GM13976 (cell line): ENCODE measurements around the gene ELP6.
"Not testable (repeated sequence)": the region's sequence is repeated elsewhere in the genome, so short reads cannot be mapped to it uniquely, and the experiment has no call there.

Source experiments
- DNase-seq: peaks from one replicate; pipeline ENCODE4 v3.0.0; 2012; ENCODE audit warnings: low spot score
- in situ Hi-C: fragments of 300-500 bp; cut with MboI; formaldehyde crosslinking; loops from one replicate; pipeline ENCODE4 v1.12.0; 2022; ENCODE audit warnings: low sequenced_read_pairs, mixed read lengths, inconsistent platforms; ENCODE audit not compliant: unreplicated experiment
- TF ChIP-seq, protein P1 (sequence below): IDR thresholded peaks from 2 replicates; pipeline ENCODE4 v1.5.1; 2012; ENCODE audit warnings: borderline replicate concordance, mild to moderate bottlenecking; ENCODE audit not compliant: insufficient read depth; ENCODE audit errors: extremely low read depth, missing control alignments, control extremely low read depth

The ELP6 gene

GRCh38 chr3:47515100-47515499, 1.6 kb upstream of the ELP6 start:
- in situ Hi-C loops: no loop called here
- DNase-seq: no peak
- TF ChIP-seq, protein P1, sequence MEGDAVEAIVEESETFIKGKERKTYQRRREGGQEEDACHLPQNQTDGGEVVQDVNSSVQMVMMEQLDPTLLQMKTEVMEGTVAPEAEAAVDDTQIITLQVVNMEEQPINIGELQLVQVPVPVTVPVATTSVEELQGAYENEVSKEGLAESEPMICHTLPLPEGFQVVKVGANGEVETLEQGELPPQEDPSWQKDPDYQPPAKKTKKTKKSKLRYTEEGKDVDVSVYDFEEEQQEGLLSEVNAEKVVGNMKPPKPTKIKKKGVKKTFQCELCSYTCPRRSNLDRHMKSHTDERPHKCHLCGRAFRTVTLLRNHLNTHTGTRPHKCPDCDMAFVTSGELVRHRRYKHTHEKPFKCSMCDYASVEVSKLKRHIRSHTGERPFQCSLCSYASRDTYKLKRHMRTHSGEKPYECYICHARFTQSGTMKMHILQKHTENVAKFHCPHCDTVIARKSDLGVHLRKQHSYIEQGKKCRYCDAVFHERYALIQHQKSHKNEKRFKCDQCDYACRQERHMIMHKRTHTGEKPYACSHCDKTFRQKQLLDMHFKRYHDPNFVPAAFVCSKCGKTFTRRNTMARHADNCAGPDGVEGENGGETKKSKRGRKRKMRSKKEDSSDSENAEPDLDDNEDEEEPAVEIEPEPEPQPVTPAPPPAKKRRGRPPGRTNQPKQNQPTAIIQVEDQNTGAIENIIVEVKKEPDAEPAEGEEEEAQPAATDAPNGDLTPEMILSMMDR: no peak

GRCh38 chr3:47512416-47513124, 942 bp downstream of the ELP6 start:
- TF ChIP-seq, protein P1: no peak
- in situ Hi-C loops: no loop called here
- no peak for DNase-seq

DNA sequence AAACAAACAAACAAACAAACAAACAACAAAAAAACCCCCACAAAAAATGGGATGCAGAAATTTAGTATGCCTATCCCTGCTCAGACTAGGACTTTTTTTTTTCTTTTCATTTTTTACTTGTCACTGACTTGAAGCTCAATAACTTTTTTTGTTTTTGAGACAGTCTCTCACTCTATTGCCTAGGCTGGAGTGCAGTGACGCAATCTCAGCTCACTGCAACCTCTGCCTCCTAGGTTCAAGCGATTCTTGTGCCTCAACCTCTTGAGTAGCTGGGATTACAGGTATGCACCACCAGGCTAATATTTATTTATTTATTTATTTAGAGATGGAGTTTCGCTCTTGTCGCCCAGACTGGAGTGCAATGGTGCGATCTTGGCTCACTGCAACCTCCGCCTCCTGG, 8.2 kb downstream of the ELP6 start:
- in situ Hi-C loops, DNase-seq: not testable (repeated sequence)

DNA sequence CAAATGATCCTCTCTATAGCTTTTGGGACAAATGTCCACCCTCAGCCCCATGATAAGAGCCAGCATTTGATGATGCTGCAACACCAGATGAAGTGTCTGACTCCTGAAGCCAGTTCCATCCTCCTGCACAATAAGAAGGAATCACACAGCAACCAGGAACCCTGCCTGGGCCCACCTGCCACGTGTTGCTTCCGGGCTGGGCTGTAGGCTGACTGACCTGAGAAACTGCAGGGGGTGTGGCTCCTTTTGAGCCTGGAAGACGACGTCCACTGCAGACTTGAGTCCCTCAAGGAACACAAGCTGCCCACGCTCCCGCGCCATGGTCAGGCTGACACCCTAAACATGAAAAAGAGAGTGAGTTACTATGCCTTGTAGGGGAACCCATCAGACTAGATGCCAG, 9.4 kb downstream of the ELP6 start:
- in situ Hi-C loops: no loop called here
- no peak for DNase-seq
- TF ChIP-seq, protein P1: no peak

DNA sequence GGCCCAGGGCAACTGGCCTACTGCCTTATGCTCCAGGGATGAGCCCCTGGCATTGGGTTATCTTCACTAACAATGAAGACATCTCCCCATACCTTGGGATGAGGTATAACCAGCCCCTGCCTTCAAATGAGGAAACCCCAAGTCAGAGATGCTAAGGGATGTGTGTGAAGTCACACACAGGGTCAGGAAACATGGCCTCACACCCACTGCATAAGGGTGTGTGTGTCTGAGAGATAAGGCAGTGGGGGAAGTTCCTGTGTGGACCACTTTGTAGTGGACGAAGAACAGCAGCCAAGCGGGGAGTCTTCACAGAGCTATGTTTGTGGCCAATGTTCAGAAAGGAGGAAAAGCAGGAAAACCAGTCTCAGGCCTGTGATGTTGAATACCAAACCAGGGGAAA, 10.5 kb downstream of the ELP6 start:
- TF ChIP-seq, protein P1: no peak
- in situ Hi-C loops: no loop called here
- DNase-seq: no peak

- in situ Hi-C loops: no loop called here
- DNase-seq: no peak
- TF ChIP-seq, protein P1: no peak
These were observed 16.6 kb downstream of the ELP6 start for GRCh38 chr3:47496892-47497291.

DNA sequence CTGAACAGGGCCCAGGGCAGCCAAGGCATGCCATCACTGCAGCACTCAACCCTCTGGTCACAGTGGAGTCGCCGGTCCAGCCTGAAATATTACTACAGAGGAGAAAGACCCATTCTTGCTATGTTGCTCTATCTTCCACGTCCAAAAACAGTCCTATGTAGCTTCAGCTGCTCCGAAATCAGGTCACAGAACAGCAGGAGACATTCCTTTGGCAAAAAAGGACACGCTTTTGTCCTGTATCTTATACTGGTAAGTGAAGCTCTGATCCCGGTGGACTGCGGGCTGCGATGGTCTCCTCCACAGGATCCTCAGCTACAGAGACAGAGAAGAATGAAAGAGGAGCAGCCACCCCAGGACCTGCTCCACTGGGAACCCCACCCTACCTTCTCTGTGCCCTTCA, 17.6 kb downstream of the ELP6 start:
- TF ChIP-seq, protein P1: no peak
- in situ Hi-C loops: no loop called here
- DNase-seq: no peak
